Endodermal cell (in vitro differentiated cells): ENCODE data around the gene ST6GAL1. TPM values are rescaled to one million over a fixed set of nuclear protein-coding genes. Genes with fewer than 3 reads are reported as not detected.
"Not testable (repeated sequence)": the region's sequence is repeated elsewhere in the genome, so short reads cannot be mapped to it uniquely, and the experiment has no call there.

Experiments
- DNase-seq: peaks from one replicate; pipeline ENCODE4 v3.0.0-alpha.2; 2017
- H3K27ac ChIP-seq: 2 replicates; pipeline ENCODE4 v1.5.1; 2013; ENCODE audit warnings: mild to moderate bottlenecking, low read depth, low read length, moderate library complexity
- H3K27me3 ChIP-seq: 2 replicates; pipeline ENCODE4 v1.6.1; 2013; ENCODE audit warnings: mild to moderate bottlenecking, low read length, moderate library complexity; ENCODE audit not compliant: insufficient read depth, control insufficient read depth, poor library complexity, severe bottlenecking
- H3K36me3 ChIP-seq: 2 replicates; pipeline ENCODE4 v1.7.0; 2013; ENCODE audit warnings: mild to moderate bottlenecking, low read length, moderate library complexity; ENCODE audit not compliant: control insufficient read depth, insufficient read depth
- H3K4me1 ChIP-seq: one replicate; pipeline ENCODE4 v1.7.0; 2013; ENCODE audit warnings: low read length; ENCODE audit not compliant: control insufficient read depth, insufficient read depth
- H3K4me3 ChIP-seq: 2 replicates; pipeline ENCODE4 v1.5.1; 2013; ENCODE audit warnings: mild to moderate bottlenecking, low read length, moderate library complexity
- H3K9ac ChIP-seq: 2 replicates; pipeline ENCODE4 v1.6.1; 2013; ENCODE audit warnings: mild to moderate bottlenecking, low read length, moderate library complexity; ENCODE audit not compliant: poor library complexity, severe bottlenecking; ENCODE audit errors: extremely low read depth
- H3K9me3 ChIP-seq: 2 replicates; pipeline ENCODE4 v1.6.1; 2013; ENCODE audit warnings: mild to moderate bottlenecking, low read length, moderate library complexity; ENCODE audit not compliant: control insufficient read depth
- H3K27ac Mint-ChIP-seq: 2 replicates; pipeline ENCODE4 v1.8.0; 2020; ENCODE audit warnings: mixed read lengths
- H3K27me3 Mint-ChIP-seq: 2 replicates; pipeline ENCODE4 v1.8.0; 2021; ENCODE audit warnings: mild to moderate bottlenecking, mixed read lengths; ENCODE audit not compliant: insufficient read depth
- H3K36me3 Mint-ChIP-seq: 2 replicates; pipeline ENCODE4 v1.8.0; 2020; ENCODE audit warnings: low read depth, mixed read lengths
- H3K4me1 Mint-ChIP-seq: 2 replicates; pipeline ENCODE4 v1.8.0; 2020; ENCODE audit warnings: mixed read lengths
- H3K4me3 Mint-ChIP-seq: 2 replicates; pipeline ENCODE4 v1.8.0; 2020; ENCODE audit warnings: mild to moderate bottlenecking, moderate library complexity, mixed read lengths
- H3K9me3 Mint-ChIP-seq: 2 replicates; pipeline ENCODE4 v1.8.0; 2020; ENCODE audit warnings: mild to moderate bottlenecking, mixed read lengths
- CTCF ChIP-seq: fragments of 200-600 bp; sonication (generic); conservative IDR thresholded peaks from 2 replicates; pipeline ENCODE4 v1.5.0; 2021; ENCODE audit warnings: antibody characterized with exemption, mild to moderate bottlenecking
- WGBS, 2 experiments: methylation state at CpG; one replicate each; pipeline versions ENCODE4 v1.1.5 to v1.1.7; 2013; ENCODE audit warnings: missing lambda C conversion rate in 2 of 2, mixed read lengths in 1 of 2; ENCODE audit not compliant: insufficient coverage in 1 of 2, insufficient read length in 1 of 2; 5-methylcytosine and 5-hydroxymethylcytosine counted together
- total RNA-seq, 2 donors: library from RNA; stranded (reverse); fragmentation: NEBNext Ultra II Directional in 1 of 2; extraction: Animal tissue kit (Norgen Biotek cat#: 25700) in 1 of 2; gene quantifications; 2 replicates in 1 of 2; 3 replicates in 1 of 2; pipeline ENCODE4 v1.2.1, GENCODE V29; 2021

The ST6GAL1 gene
- total RNA-seq, 2 donors from 2014 or later = 79.3 to 82.4 TPM

GRCh38 chr3:186883686-186884058 is 46.7 kb upstream of the ST6GAL1 start:
- no peak for TF ChIP-seq CTCF
- H3K9me3 Mint-ChIP-seq = peaks cover 2% of the 10 kb centered on the region
- no peak overlapping the region for H3K27ac ChIP-seq
- no peak overlapping the region for H3K4me3 ChIP-seq
- H3K36me3 ChIP-seq = no peaks in the 10 kb centered on the region
- H3K4me1 Mint-ChIP-seq = peaks cover 25% of the 10 kb centered on the region
- H3K4me1 ChIP-seq = no peaks in the 10 kb centered on the region
- no peaks in the 10 kb centered on the region for H3K27me3 Mint-ChIP-seq
- H3K4me3 Mint-ChIP-seq = no peak overlapping the region
- no peak for DNase-seq
- no peaks in the 10 kb centered on the region for H3K36me3 Mint-ChIP-seq
- 94 to 100% methylated on average over 1 of the region's 1 CpG for WGBS, 2 experiments
- no peak overlapping the region for H3K27ac Mint-ChIP-seq
- H3K9ac ChIP-seq = no peak overlapping the region
- H3K27me3 ChIP-seq = no peaks in the 10 kb centered on the region
- no peaks in the 10 kb centered on the region for H3K9me3 ChIP-seq

- H3K9me3 ChIP-seq, H3K9me3 Mint-ChIP-seq, H3K4me3 ChIP-seq, DNase-seq, H3K27me3 Mint-ChIP-seq, H3K36me3 ChIP-seq, H3K27ac Mint-ChIP-seq, H3K9ac ChIP-seq, H3K4me1 ChIP-seq, H3K4me3 Mint-ChIP-seq, H3K27ac ChIP-seq, H3K36me3 Mint-ChIP-seq, H3K27me3 ChIP-seq: not testable (repeated sequence)
- peaks cover 27% of the 10 kb centered on the region for H3K4me1 Mint-ChIP-seq
- WGBS, 2 experiments = 88 to 99% methylated on average over 9 to 17 of the region's 29 CpGs
Observed at GRCh38 chr3:186884868-186885267, 45.5 kb upstream of the ST6GAL1 start.

- Histone ChIP-seq H3K27me3 (no peaks in the 10 kb centered on the region), H3K9ac (no peak overlapping the region), H3K4me1 (no peaks in the 10 kb centered on the region), H3K36me3 (no peaks in the 10 kb centered on the region), H3K4me3 (no peak overlapping the region), H3K9me3 (no peaks in the 10 kb centered on the region), H3K27ac (no peak overlapping the region)
- H3K4me1 Mint-ChIP-seq = peaks cover 27% of the 10 kb centered on the region
- H3K36me3 Mint-ChIP-seq = no peaks in the 10 kb centered on the region
- DNase-seq = no peak
- no peak overlapping the region for H3K4me3 Mint-ChIP-seq
- H3K9me3 Mint-ChIP-seq = peaks cover 2% of the 10 kb centered on the region
- no peak for TF ChIP-seq CTCF
- WGBS, 2 experiments = 71 to 76% methylated on average over 1 to 5 of the region's 5 CpGs
- peaks cover 2% of the 10 kb centered on the region for H3K27me3 Mint-ChIP-seq
- peak overlapping the region; percentile 67 for H3K27ac Mint-ChIP-seq
Observed at GRCh38 chr3:186886202-186886981, 43.9 kb upstream of the ST6GAL1 start.

GRCh38 chr3:186887507-186887938 is 42.8 kb upstream of the ST6GAL1 start:
- H3K27ac Mint-ChIP-seq, H3K36me3 ChIP-seq, H3K27me3 ChIP-seq, H3K36me3 Mint-ChIP-seq, H3K27me3 Mint-ChIP-seq, H3K9me3 ChIP-seq, H3K4me1 ChIP-seq, H3K9ac ChIP-seq, DNase-seq, H3K4me3 ChIP-seq, H3K27ac ChIP-seq, H3K4me3 Mint-ChIP-seq, H3K9me3 Mint-ChIP-seq: not testable (repeated sequence)
- peaks cover 27% of the 10 kb centered on the region for H3K4me1 Mint-ChIP-seq
- no CpG with 5 or more reads among the region's 5 CpGs for WGBS, 2 experiments
